HG03175 (cell line): ENCODE results near the gene NUBPL.

Source experiments
- ATAC-seq: cut with Tn5 transposase; IDR thresholded peaks from one replicate; pipeline ENCODE4 v1.9.1; 2021; ENCODE audit warnings: mild to moderate bottlenecking, moderate library complexity; ENCODE audit not compliant: unreplicated experiment

Gene NUBPL

DNA sequence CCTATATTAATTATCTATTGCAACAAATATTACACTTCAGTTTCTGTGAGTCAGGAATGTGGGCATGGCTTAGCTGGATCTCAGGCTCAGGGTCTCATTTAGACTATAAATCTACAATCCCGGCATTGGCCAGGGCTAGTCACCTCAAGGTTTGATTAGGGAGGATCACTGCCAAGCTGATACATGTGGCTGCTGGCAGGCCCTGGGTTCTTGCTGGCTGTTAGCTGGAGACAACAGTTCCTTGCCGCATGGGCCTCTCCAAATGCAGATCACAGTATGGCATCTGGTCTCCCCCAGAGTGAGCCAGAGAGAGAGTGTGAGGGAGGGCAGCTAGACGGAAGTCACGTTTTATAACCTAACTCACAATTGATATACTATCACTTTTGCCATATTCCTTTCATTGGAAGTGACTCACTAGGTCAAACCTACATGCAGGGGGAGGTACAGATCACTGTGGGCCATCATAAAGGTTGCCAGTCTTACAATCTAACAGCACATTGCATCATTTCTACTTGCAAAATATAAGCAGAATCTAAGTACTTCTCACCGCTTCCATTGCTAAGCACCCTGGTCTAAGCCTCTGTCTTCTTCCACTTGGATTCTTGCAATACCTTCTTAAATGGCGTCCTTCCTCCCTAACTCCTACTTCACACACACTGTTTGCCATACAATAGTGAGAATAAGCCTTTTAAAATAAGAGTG lies 341.9 kb downstream of the NUBPL start:
- no peak for ATAC-seq

DNA sequence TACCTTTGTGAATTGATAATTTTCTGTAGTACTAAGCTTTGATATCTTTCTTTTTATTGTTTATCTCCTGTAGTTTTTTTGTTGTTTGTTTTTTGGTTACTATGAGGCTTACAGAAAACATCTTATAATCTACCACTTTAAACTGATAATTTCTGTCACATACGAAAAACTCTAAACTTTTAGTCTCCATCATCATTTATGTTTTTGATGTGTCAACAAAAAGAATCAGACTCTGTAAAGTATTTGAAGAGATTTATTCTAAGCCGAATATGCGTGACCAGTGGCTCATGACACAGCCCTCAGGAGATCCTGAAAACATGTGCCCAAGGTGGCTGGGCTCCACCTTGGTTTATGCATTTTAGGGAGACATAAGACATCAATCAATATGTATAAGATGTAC lies 348.8 kb downstream of the NUBPL start:
- no peak for ATAC-seq
